H9 (cell line): Measurements from ENCODE around the gene GAL3ST1. TPM values are rescaled to one million over a fixed set of nuclear protein-coding genes. Genes with fewer than 3 reads are reported as not detected.
"Not testable (repeated sequence)": the region's sequence is repeated elsewhere in the genome, so short reads cannot be mapped to it uniquely, and the experiment has no call there.

ENCODE experiments used
- DNase-seq: peaks from one replicate; pipeline ENCODE4 v3.0.0-alpha.2; 2017
- H2AFZ ChIP-seq: one replicate; pipeline ENCODE4 v1.6.1; 2013; ENCODE audit warnings: mild to moderate bottlenecking, low read length, control low read depth, moderate library complexity
- H2AK5ac ChIP-seq: 2 replicates; pipeline ENCODE4 v1.6.1; 2013; ENCODE audit warnings: low read length, control low read depth, mixed read lengths; ENCODE audit not compliant: insufficient read length
- H2BK120ac ChIP-seq: one replicate; pipeline ENCODE4 v1.6.1; 2013; ENCODE audit warnings: low read depth, mild to moderate bottlenecking, low read length, control low read depth, inconsistent platforms; ENCODE audit not compliant: poor library complexity, severe bottlenecking
- H2BK12ac ChIP-seq: 2 replicates; pipeline ENCODE4 v1.6.1; 2013; ENCODE audit warnings: low read length, control low read depth, mixed read lengths, low read depth; ENCODE audit not compliant: insufficient read length
- H2BK15ac ChIP-seq: 2 replicates; pipeline ENCODE4 v1.6.1; 2013; ENCODE audit warnings: low read depth, low read length, control low read depth
- H2BK20ac ChIP-seq: one replicate; pipeline ENCODE4 v1.6.1; 2013; ENCODE audit warnings: low read depth, mild to moderate bottlenecking, low read length, control low read depth, inconsistent platforms; ENCODE audit not compliant: poor library complexity, severe bottlenecking
- H2BK5ac ChIP-seq: 2 replicates; pipeline ENCODE4 v1.6.1; 2013; ENCODE audit warnings: low read length, control low read depth, mixed read lengths; ENCODE audit not compliant: insufficient read length
- H3K14ac ChIP-seq: 2 replicates; pipeline ENCODE4 v1.6.1; 2013; ENCODE audit warnings: low read length, control low read depth; ENCODE audit not compliant: insufficient read depth
- H3K18ac ChIP-seq: 2 replicates; pipeline ENCODE4 v1.6.1; 2013; ENCODE audit warnings: low read depth, mild to moderate bottlenecking, mixed read lengths, low read length, control low read depth; ENCODE audit not compliant: insufficient read length
- H3K23ac ChIP-seq: 2 replicates; pipeline ENCODE4 v1.6.1; 2013; ENCODE audit warnings: low read length, control low read depth, mixed read lengths, low read depth; ENCODE audit not compliant: insufficient read length
- H3K23me2 ChIP-seq: 2 replicates; pipeline ENCODE4 v1.6.1; 2013; ENCODE audit warnings: low read depth, mild to moderate bottlenecking, mixed read lengths, low read length, control low read depth; ENCODE audit not compliant: insufficient read length, poor library complexity, severe bottlenecking
- H3K27ac ChIP-seq: 2 replicates; pipeline ENCODE4 v1.5.1; 2013; ENCODE audit warnings: low read length, control low read depth, mixed read lengths, low read depth; ENCODE audit not compliant: insufficient read length
- H3K27me3 ChIP-seq: 2 replicates; pipeline ENCODE4 v1.6.1; 2013; ENCODE audit warnings: low read length, control low read depth, inconsistent platforms; ENCODE audit not compliant: insufficient read depth
- H3K4ac ChIP-seq: 2 replicates; pipeline ENCODE4 v1.6.1; 2013; ENCODE audit warnings: low read depth, mild to moderate bottlenecking, control low read depth, inconsistent platforms, low read length, moderate library complexity
- H3K4me1 ChIP-seq: 2 replicates; pipeline ENCODE4 v1.6.1; 2013; ENCODE audit warnings: low read length, control low read depth, inconsistent platforms; ENCODE audit not compliant: insufficient read depth
- H3K4me2 ChIP-seq: 2 replicates; pipeline ENCODE4 v1.6.1; 2013; ENCODE audit warnings: low read length, control low read depth, mixed read lengths; ENCODE audit not compliant: insufficient read length, insufficient read depth
- H3K56ac ChIP-seq: 2 replicates; pipeline ENCODE4 v1.6.1; 2013; ENCODE audit warnings: low read depth, mild to moderate bottlenecking, mixed read lengths, low read length, control low read depth; ENCODE audit not compliant: insufficient read length
- H3K79me1 ChIP-seq: 2 replicates; pipeline ENCODE4 v1.6.1; 2013; ENCODE audit warnings: low read depth, mild to moderate bottlenecking, moderate library complexity, low read length, control low read depth, inconsistent platforms; ENCODE audit not compliant: insufficient read depth, poor library complexity, severe bottlenecking
- H3K79me2 ChIP-seq: 2 replicates; pipeline ENCODE4 v1.6.1; 2013; ENCODE audit warnings: low read length, control low read depth, inconsistent platforms; ENCODE audit not compliant: insufficient read depth
- H3K9ac ChIP-seq: 2 replicates; pipeline ENCODE4 v1.6.1; 2013; ENCODE audit warnings: low read length, control low read depth, mixed read lengths; ENCODE audit not compliant: insufficient read length; ENCODE audit errors: extremely low read depth
- H3K9me3 ChIP-seq: one replicate; pipeline ENCODE4 v1.6.1; 2013; ENCODE audit warnings: low read depth, low read length, inconsistent platforms; ENCODE audit not compliant: control insufficient read depth
- H3T11ph ChIP-seq: one replicate; pipeline ENCODE4 v1.6.1; 2013; ENCODE audit warnings: mild to moderate bottlenecking, low read length, control low read depth, inconsistent platforms
- H4K20me1 ChIP-seq: one replicate; pipeline ENCODE4 v1.6.1; 2013; ENCODE audit not compliant: control insufficient read depth, insufficient read length, insufficient read depth
- H4K5ac ChIP-seq: 2 replicates; pipeline ENCODE4 v1.6.1; 2013; ENCODE audit warnings: low read depth, mild to moderate bottlenecking, mixed read lengths, low read length, control low read depth; ENCODE audit not compliant: insufficient read length
- H4K8ac ChIP-seq: replicated peaks from 2 replicates; pipeline ENCODE4 v1.6.1; 2013; ENCODE audit warnings: low read length, control low read depth, mixed read lengths, low read depth; ENCODE audit not compliant: insufficient read length
- H4K91ac ChIP-seq: 2 replicates; pipeline ENCODE4 v1.6.1; 2013; ENCODE audit warnings: low read depth, mild to moderate bottlenecking, moderate library complexity, mixed read lengths, low read length, control low read depth; ENCODE audit not compliant: insufficient read length
- H3K27ac Mint-ChIP-seq, 3 experiments: 2 replicates in 2 of 3; 3 replicates in 1 of 3; pipeline ENCODE4 v1.8.0; 2020 to 2021; ENCODE audit warnings: mixed read lengths in 3 of 3, mild to moderate bottlenecking in 1 of 3, moderate library complexity in 1 of 3
- H3K27me3 Mint-ChIP-seq: 2 replicates; pipeline ENCODE4 v1.8.0; 2021; ENCODE audit warnings: low read depth, mild to moderate bottlenecking, moderate library complexity, mixed read lengths
- H3K36me3 Mint-ChIP-seq, 3 experiments: 2 replicates in 2 of 3; 3 replicates in 1 of 3; pipeline ENCODE4 v1.8.0; 2020 to 2021; ENCODE audit warnings: low read depth in 3 of 3, mixed read lengths in 3 of 3; ENCODE audit not compliant: insufficient read depth in 1 of 3
- H3K4me1 Mint-ChIP-seq, 2 experiments: 2 replicates each; pipeline ENCODE4 v1.8.0; 2020; ENCODE audit warnings: mixed read lengths in 2 of 2
- H3K4me3 Mint-ChIP-seq, 2 experiments: 2 replicates in 1 of 2; 3 replicates in 1 of 2; pipeline ENCODE4 v1.8.0; 2020 to 2021; ENCODE audit warnings: mild to moderate bottlenecking in 2 of 2, mixed read lengths in 2 of 2, moderate library complexity in 1 of 2
- H3K9me3 Mint-ChIP-seq, 2 experiments: 2 replicates in 1 of 2; 3 replicates in 1 of 2; pipeline ENCODE4 v1.8.0; 2020; ENCODE audit warnings: mild to moderate bottlenecking in 2 of 2, mixed read lengths in 2 of 2, moderate library complexity in 1 of 2
- WGBS: extraction: QIAGEN DNeasy Blood & Tissue Kit; methylation state at CpG from one replicate; pipeline ENCODE4 v1.1.7; 2013; ENCODE audit warnings: missing lambda C conversion rate, low lambda C conversion rate, mixed read lengths; ENCODE audit not compliant: insufficient read length; ENCODE audit errors: extremely low coverage; 5-methylcytosine and 5-hydroxymethylcytosine counted together
- long read RNA-seq: library from polyadenylated mRNA; unstranded; transcript quantifications from one replicate; pipeline ENCODE4 v2.0.0, GENCODE V29; 2020
- total RNA-seq: library from RNA; stranded (reverse); gene quantifications from 2 replicates; pipeline ENCODE4 v1.2.1, GENCODE V29; 2021
- TF ChIP-seq, protein P1 (sequence below): fragments of 200-600 bp; sonication (generic); conservative IDR thresholded peaks from 3 replicates; pipeline ENCODE4 v1.8.0; 2021; ENCODE audit warnings: antibody characterized with exemption, mild to moderate bottlenecking

The GAL3ST1 gene, protein sequence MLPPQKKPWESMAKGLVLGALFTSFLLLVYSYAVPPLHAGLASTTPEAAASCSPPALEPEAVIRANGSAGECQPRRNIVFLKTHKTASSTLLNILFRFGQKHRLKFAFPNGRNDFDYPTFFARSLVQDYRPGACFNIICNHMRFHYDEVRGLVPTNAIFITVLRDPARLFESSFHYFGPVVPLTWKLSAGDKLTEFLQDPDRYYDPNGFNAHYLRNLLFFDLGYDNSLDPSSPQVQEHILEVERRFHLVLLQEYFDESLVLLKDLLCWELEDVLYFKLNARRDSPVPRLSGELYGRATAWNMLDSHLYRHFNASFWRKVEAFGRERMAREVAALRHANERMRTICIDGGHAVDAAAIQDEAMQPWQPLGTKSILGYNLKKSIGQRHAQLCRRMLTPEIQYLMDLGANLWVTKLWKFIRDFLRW
- 5.1 TPM in 2 replicates for total RNA-seq
- long read RNA-seq, transcript GAL3ST1-203 (3 exons, 1,908 nt): major isoform, 9 of 28 reads
- long read RNA-seq, partial matches to known transcripts: 2 of 28 reads
- long read RNA-seq, other reads (novel, unspliced or antisense): 3 of 28 reads

DNA sequence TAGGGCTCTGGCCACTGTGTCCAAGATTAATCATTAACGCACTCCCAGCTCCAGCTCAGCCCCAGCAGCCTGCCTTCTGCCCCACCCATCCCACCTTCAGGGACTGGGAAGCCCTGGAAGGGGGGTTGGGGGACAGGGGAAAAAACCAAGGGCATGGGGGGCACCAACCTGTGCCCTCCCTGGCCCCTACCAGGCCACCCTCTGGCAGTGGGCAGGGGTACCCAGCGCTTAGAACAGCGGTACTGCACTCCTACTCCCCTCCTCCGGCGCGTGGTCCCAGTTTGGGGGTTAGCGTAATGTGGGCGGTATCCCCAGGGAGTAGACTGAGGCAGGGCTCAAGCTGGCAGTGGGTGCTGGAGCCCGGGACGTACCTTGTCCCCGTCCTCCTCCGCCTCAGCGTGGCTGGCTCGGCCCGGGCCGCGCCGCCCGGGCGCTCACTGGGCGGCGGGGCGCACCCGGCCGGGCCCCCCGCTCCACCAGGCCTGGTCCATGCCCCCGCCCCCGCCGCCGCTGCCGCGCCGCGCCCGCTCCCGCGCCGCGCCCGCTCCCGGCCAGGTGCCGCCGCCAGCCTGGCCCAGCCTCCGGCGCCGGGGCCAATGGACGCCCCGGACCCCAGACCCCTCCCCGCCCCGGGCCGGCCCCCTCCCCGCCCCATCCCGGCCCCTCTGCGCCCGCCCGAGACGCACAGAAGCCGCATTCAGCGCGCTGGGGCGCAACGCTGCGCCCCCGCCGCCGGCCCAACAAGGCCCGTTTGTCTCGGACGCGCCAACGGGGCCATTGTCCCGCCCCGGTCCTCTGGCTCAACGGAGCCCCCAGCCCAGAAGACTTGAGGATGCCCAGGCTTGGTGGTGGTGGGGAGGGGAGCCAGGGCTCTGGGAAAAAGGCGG lies at the start of gene GAL3ST1:
Gene GAL3ST1, minus strand, starts transcription at position 571 of the 887 bp plus-strand sequence. CDS start 17,273 bp downstream, outside the sequence.
- Mint-ChIP-seq H3K27me3 (peaks cover 5% of the 10 kb centered on the region), H3K4me1 (peaks cover 11 to 21% of the 10 kb centered on the region in 2 experiments), H3K27ac (no peak within 1 kb of the TSS), H3K36me3 (peaks cover 17 to 39% (median 32%) of the 10 kb centered on the region in 3 experiments; a peak in 6 of 7 replicates), H3K9me3 (no peaks in the 10 kb centered on the region), H3K4me3 (peak within 1 kb of the TSS; percentile 68 to 86)
- Histone ChIP-seq H3K79me1 (no peaks in the 10 kb centered on the region), H3T11ph (no peak within 1 kb of the TSS), H2BK12ac (no peak within 1 kb of the TSS), H3K23ac (no peak within 1 kb of the TSS), H4K20me1 (peaks cover 5% of the 10 kb centered on the region), H2BK120ac (no peak within 1 kb of the TSS), H3K4me2 (peak within 1 kb of the TSS; percentile 73), H3K56ac (no peak within 1 kb of the TSS), H3K23me2 (peaks cover 7% of the 10 kb centered on the region), H4K91ac (no peak within 1 kb of the TSS), H2BK20ac (no peak within 1 kb of the TSS), H3K9me3 (no peaks in the 10 kb centered on the region), H2AK5ac (no peak within 1 kb of the TSS), H3K4ac (no peak within 1 kb of the TSS), H3K27ac (no peak within 1 kb of the TSS), H3K9ac (peak within 1 kb of the TSS; percentile 16), H3K14ac (peak within 1 kb of the TSS; percentile 23; the same call in 1 of the 2 replicates), H3K27me3 (no peaks in the 10 kb centered on the region), H2AFZ (no peak within 1 kb of the TSS), H4K5ac (no peak within 1 kb of the TSS), H3K4me1 (no peaks in the 10 kb centered on the region), H3K18ac (peak within 1 kb of the TSS; percentile 14), H2BK5ac (no peak within 1 kb of the TSS), H4K8ac (no peak within 1 kb of the TSS), H3K79me2 (no peaks in the 10 kb centered on the region), H2BK15ac (no peak within 1 kb of the TSS)
- DNase-seq: peak; percentile 59
- TF ChIP-seq, protein P1, sequence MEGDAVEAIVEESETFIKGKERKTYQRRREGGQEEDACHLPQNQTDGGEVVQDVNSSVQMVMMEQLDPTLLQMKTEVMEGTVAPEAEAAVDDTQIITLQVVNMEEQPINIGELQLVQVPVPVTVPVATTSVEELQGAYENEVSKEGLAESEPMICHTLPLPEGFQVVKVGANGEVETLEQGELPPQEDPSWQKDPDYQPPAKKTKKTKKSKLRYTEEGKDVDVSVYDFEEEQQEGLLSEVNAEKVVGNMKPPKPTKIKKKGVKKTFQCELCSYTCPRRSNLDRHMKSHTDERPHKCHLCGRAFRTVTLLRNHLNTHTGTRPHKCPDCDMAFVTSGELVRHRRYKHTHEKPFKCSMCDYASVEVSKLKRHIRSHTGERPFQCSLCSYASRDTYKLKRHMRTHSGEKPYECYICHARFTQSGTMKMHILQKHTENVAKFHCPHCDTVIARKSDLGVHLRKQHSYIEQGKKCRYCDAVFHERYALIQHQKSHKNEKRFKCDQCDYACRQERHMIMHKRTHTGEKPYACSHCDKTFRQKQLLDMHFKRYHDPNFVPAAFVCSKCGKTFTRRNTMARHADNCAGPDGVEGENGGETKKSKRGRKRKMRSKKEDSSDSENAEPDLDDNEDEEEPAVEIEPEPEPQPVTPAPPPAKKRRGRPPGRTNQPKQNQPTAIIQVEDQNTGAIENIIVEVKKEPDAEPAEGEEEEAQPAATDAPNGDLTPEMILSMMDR: no peak
- WGBS: no CpG with 5 or more reads among the region's 75 CpGs

DNA sequence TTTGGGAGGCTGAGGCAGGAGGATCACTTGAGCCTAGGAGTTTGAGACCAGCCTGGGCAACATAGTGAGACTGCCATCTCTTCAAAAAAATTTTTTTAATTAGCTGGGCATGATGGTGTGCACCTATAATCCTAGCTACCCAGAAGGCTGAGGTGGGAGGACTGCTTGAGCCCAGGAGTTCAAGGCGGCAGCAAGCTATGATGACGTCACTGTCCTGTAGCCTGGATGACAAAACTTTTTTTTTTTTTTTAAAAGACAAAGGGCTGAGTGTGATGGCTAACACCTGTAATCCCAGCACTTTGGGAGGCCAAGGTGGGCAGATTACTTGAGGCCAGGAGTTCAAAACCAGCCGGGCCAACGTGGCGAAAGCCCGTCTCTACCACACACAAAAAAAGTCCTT lies 45.4 kb upstream of the GAL3ST1 start:
- H3K36me3 Mint-ChIP-seq: peaks cover 41 to 77% (median 74%) of the 10 kb centered on the region in 3 experiments
- not testable (repeated sequence) for H3K18ac ChIP-seq

More for the DNA sequence above, 45.4 kb upstream of the GAL3ST1 start:
- H3K23ac ChIP-seq, H3K27me3 Mint-ChIP-seq, H3K9me3 ChIP-seq, H3K4me3 Mint-ChIP-seq, H3K4ac ChIP-seq, H2AK5ac ChIP-seq, H3K9ac ChIP-seq, H4K8ac ChIP-seq, H3K14ac ChIP-seq, H2BK5ac ChIP-seq, H3K23me2 ChIP-seq, H3T11ph ChIP-seq, H2BK20ac ChIP-seq, H4K20me1 ChIP-seq, H3K79me1 ChIP-seq, H2BK120ac ChIP-seq, H2BK12ac ChIP-seq, H3K27ac ChIP-seq, H2AFZ ChIP-seq, H3K4me2 ChIP-seq, H3K4me1 Mint-ChIP-seq, H4K91ac ChIP-seq, H4K5ac ChIP-seq, H3K56ac ChIP-seq, H3K9me3 Mint-ChIP-seq, H2BK15ac ChIP-seq, H3K79me2 ChIP-seq, H3K27me3 ChIP-seq, H3K27ac Mint-ChIP-seq, DNase-seq, H3K4me1 ChIP-seq: not testable (repeated sequence)
- no CpG with 5 or more reads among the region's 6 CpGs for WGBS
